Measurements from ENCODE around the gene VPS13C.
"Not testable (repeated sequence)": the region's sequence is repeated elsewhere in the genome, so short reads cannot be mapped to it uniquely, and the experiment has no call there.

VPS13C gene

GRCh38 chr15:62046078-62046743 is 14.0 kb downstream of the VPS13C start:
- H3K4me1 ChIP-seq (ENCODE audit: control insufficient read depth, insufficient read depth, low read length) = no peaks in the 10 kb centered on the region
- H3K36me3 ChIP-seq (ENCODE audit: control insufficient read depth, insufficient read depth, low read length) = no peaks in the 10 kb centered on the region
- H3K4me3 ChIP-seq (ENCODE audit: insufficient read depth, low read depth, low read length) = no peak overlapping the region
- WGBS, 2 experiments = 90 to 97% methylated on average over 2 to 3 of the region's 5 CpGs
- no peaks in the 10 kb centered on the region for H3K27me3 ChIP-seq (ENCODE audit: control insufficient read depth, insufficient read depth, low read length, poor library complexity, severe bottlenecking)
- H3K27ac ChIP-seq (ENCODE audit: insufficient read depth, low read depth, low read length, poor library complexity, severe bottlenecking) = no peak overlapping the region
- H3K9me3 ChIP-seq (ENCODE audit: control insufficient read depth, low read length) = no peaks in the 10 kb centered on the region

- H3K4me1 ChIP-seq (ENCODE audit: control insufficient read depth, insufficient read depth, low read length) = no peaks in the 10 kb centered on the region
- no peak overlapping the region for H3K27ac ChIP-seq (ENCODE audit: insufficient read depth, low read depth, low read length, poor library complexity, severe bottlenecking)
- no peak overlapping the region for H3K4me3 ChIP-seq (ENCODE audit: insufficient read depth, low read depth, low read length)
- 94 to 95% methylated on average over 2 of the region's 2 CpGs for WGBS, 2 experiments
- no peaks in the 10 kb centered on the region for H3K36me3 ChIP-seq (ENCODE audit: control insufficient read depth, insufficient read depth, low read length)
- H3K27me3 ChIP-seq (ENCODE audit: control insufficient read depth, insufficient read depth, low read length, poor library complexity, severe bottlenecking) = no peaks in the 10 kb centered on the region
- no peaks in the 10 kb centered on the region for H3K9me3 ChIP-seq (ENCODE audit: control insufficient read depth, low read length)
These were observed 24.9 kb downstream of the VPS13C start for GRCh38 chr15:62035256-62035924.

- Histone ChIP-seq H3K36me3 (ENCODE audit: control insufficient read depth, insufficient read depth, low read length) (no peaks in the 10 kb centered on the region), H3K4me1 (ENCODE audit: control insufficient read depth, insufficient read depth, low read length) (no peaks in the 10 kb centered on the region), H3K9me3 (ENCODE audit: control insufficient read depth, low read length) (no peaks in the 10 kb centered on the region), H3K27ac (ENCODE audit: insufficient read depth, low read depth, low read length, poor library complexity, severe bottlenecking) (no peak overlapping the region), H3K27me3 (ENCODE audit: control insufficient read depth, insufficient read depth, low read length, poor library complexity, severe bottlenecking) (no peaks in the 10 kb centered on the region), H3K4me3 (ENCODE audit: insufficient read depth, low read depth, low read length) (no peak overlapping the region)
- WGBS, 2 experiments = 96 to 99% methylated on average over 4 of the region's 5 CpGs
These were observed 32.3 kb downstream of the VPS13C start for GRCh38 chr15:62027916-62028315.

DNA sequence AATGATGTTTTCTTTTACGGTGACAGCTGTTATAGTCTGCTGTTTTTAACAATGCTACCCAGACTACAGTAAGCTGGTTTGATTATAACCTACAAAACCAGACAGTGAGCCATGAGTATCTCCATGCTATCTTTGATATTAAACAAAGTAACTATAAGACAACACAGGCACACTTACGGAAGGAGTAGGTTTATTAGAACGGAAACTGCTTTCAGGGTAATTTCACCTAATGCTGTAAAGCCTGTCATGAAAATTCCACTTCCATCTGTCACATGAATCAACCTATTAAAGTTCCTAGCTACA is 33.0 kb downstream of the VPS13C start:
- no peaks in the 10 kb centered on the region for H3K27me3 ChIP-seq (ENCODE audit: control insufficient read depth, insufficient read depth, low read length, poor library complexity, severe bottlenecking)
- H3K4me1 ChIP-seq (ENCODE audit: control insufficient read depth, insufficient read depth, low read length) = no peaks in the 10 kb centered on the region
- no peaks in the 10 kb centered on the region for H3K9me3 ChIP-seq (ENCODE audit: control insufficient read depth, low read length)
- WGBS, 2 experiments = 95 to 97% methylated on average over 3 of the region's 3 CpGs
- H3K27ac ChIP-seq (ENCODE audit: insufficient read depth, low read depth, low read length, poor library complexity, severe bottlenecking) = no peak overlapping the region
- no peak overlapping the region for H3K4me3 ChIP-seq (ENCODE audit: insufficient read depth, low read depth, low read length)
- H3K36me3 ChIP-seq (ENCODE audit: control insufficient read depth, insufficient read depth, low read length) = no peaks in the 10 kb centered on the region

DNA sequence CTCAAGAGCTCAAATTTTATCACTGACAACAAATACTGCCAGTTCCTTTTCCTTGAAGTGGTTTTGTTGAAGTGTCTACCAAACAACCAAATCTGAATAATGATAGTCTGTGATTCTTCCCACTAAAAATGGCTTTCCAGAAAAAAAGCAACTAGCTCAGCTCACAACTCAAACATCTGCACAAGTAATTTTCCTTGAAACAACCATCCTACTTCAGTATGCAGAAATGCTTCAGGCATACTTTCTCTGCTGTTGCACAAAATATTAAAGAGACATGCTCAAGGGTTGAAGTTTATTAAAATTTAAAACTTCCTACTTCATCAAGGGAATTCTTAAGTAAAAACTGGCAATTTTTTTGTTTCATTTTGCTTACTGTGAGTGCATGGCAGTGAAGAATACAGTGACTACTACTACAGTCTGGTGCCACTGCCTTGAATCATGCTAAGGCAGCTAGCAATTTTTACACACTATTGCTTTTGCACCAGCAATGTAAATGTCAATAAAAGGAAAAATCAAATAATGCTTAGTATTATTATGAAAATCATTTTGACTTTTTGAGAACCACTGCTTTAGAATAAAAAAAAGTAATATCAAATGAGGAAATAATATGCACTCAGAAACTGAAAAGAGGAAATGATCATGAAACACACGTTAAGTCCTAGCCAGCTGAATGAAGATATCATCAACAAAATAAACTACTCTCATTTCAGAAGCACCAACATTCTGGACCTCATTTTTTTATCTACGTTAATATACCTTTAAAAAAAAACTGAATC is 33.6 kb downstream of the VPS13C start:
- Histone ChIP-seq H3K9me3 (ENCODE audit: control insufficient read depth, low read length) (no peaks in the 10 kb centered on the region), H3K27ac (ENCODE audit: insufficient read depth, low read depth, low read length, poor library complexity, severe bottlenecking) (no peak overlapping the region), H3K36me3 (ENCODE audit: control insufficient read depth, insufficient read depth, low read length) (no peaks in the 10 kb centered on the region), H3K4me3 (ENCODE audit: insufficient read depth, low read depth, low read length) (no peak overlapping the region), H3K4me1 (ENCODE audit: control insufficient read depth, insufficient read depth, low read length) (no peaks in the 10 kb centered on the region), H3K27me3 (ENCODE audit: control insufficient read depth, insufficient read depth, low read length, poor library complexity, severe bottlenecking) (no peaks in the 10 kb centered on the region)
- WGBS, 2 experiments = 100% methylated on average over 2 of the region's 2 CpGs

GRCh38 chr15:62021991-62022600 is 38.2 kb downstream of the VPS13C start:
- 100% methylated on average over 2 of the region's 3 CpGs; no CpG with 5 or more reads in 1 of the 2 experiments for WGBS, 2 experiments
- H3K4me1 ChIP-seq (ENCODE audit: control insufficient read depth, insufficient read depth, low read length) = no peaks in the 10 kb centered on the region
- H3K9me3 ChIP-seq (ENCODE audit: control insufficient read depth, low read length) = no peaks in the 10 kb centered on the region
- H3K4me3 ChIP-seq (ENCODE audit: insufficient read depth, low read depth, low read length) = no peak overlapping the region
- H3K36me3 ChIP-seq (ENCODE audit: control insufficient read depth, insufficient read depth, low read length) = peaks cover 6% of the 10 kb centered on the region
- no peaks in the 10 kb centered on the region for H3K27me3 ChIP-seq (ENCODE audit: control insufficient read depth, insufficient read depth, low read length, poor library complexity, severe bottlenecking)
- no peak overlapping the region for H3K27ac ChIP-seq (ENCODE audit: insufficient read depth, low read depth, low read length, poor library complexity, severe bottlenecking)

GRCh38 chr15:62020576-62021160 is 39.6 kb downstream of the VPS13C start:
- Histone ChIP-seq H3K36me3 (ENCODE audit: control insufficient read depth, insufficient read depth, low read length) (peaks cover 6% of the 10 kb centered on the region), H3K27me3 (ENCODE audit: control insufficient read depth, insufficient read depth, low read length, poor library complexity, severe bottlenecking) (no peaks in the 10 kb centered on the region), H3K4me3 (ENCODE audit: insufficient read depth, low read depth, low read length) (no peak overlapping the region), H3K4me1 (ENCODE audit: control insufficient read depth, insufficient read depth, low read length) (no peaks in the 10 kb centered on the region), H3K9me3 (ENCODE audit: control insufficient read depth, low read length) (no peaks in the 10 kb centered on the region), H3K27ac (ENCODE audit: insufficient read depth, low read depth, low read length, poor library complexity, severe bottlenecking) (no peak overlapping the region)
- WGBS, 2 experiments = 96 to 97% methylated on average over 3 of the region's 3 CpGs

- not testable (repeated sequence) for H3K4me1 ChIP-seq (ENCODE audit: control insufficient read depth, insufficient read depth, low read length)
- WGBS, 2 experiments = 93 to 100% methylated on average over 2 of the region's 7 CpGs
These were observed 54.9 kb downstream of the VPS13C start for GRCh38 chr15:62005354-62005753.

DNA sequence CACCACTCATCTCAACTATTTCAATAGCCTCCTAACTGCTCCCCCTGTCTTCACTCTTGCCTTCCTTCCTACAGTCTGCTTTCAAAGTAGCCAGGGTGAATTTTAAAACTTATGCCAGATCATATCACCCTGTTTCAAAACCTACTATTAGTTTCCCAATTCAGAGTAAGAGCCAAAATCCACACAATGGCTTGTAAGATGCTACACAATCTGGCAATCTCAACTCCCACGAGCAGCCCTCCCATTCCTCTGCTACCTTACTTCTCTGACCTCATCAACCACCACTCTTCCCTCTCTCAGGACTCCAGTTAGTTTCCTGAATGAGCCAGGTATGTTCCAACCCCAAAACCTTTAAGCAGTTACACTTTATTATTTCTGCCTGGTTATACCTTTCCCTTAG is 62.5 kb downstream of the VPS13C start:
- H3K4me3 ChIP-seq (ENCODE audit: insufficient read depth, low read depth, low read length) = no peak overlapping the region
- no peak overlapping the region for H3K27ac ChIP-seq (ENCODE audit: insufficient read depth, low read depth, low read length, poor library complexity, severe bottlenecking)
- WGBS, 2 experiments = 77 to 80% methylated on average over 1 of the region's 1 CpG
- H3K36me3 ChIP-seq (ENCODE audit: control insufficient read depth, insufficient read depth, low read length) = no peaks in the 10 kb centered on the region
- no peaks in the 10 kb centered on the region for H3K4me1 ChIP-seq (ENCODE audit: control insufficient read depth, insufficient read depth, low read length)
- no peaks in the 10 kb centered on the region for H3K9me3 ChIP-seq (ENCODE audit: control insufficient read depth, low read length)
- no peaks in the 10 kb centered on the region for H3K27me3 ChIP-seq (ENCODE audit: control insufficient read depth, insufficient read depth, low read length, poor library complexity, severe bottlenecking)

More at GRCh38 chr15:62005354-62005753, 54.9 kb downstream of the VPS13C start:
- H3K4me3 ChIP-seq (ENCODE audit: insufficient read depth, low read depth, low read length); H3K36me3 ChIP-seq (ENCODE audit: control insufficient read depth, insufficient read depth, low read length); H3K27ac ChIP-seq (ENCODE audit: insufficient read depth, low read depth, low read length, poor library complexity, severe bottlenecking); H3K9me3 ChIP-seq (ENCODE audit: control insufficient read depth, low read length); H3K27me3 ChIP-seq (ENCODE audit: control insufficient read depth, insufficient read depth, low read length, poor library complexity, severe bottlenecking): not testable (repeated sequence)
